Tibial nerve (tissue), 4 donors: Measurements from ENCODE around the gene FIBCD1.

Experiments used
- CTCF ChIP-seq, 5 experiments: fragments of 200-600 bp in 3 of 5; fragments of 450-650 bp in 2 of 5; sonication (generic) in 3 of 5; IDR thresholded peaks; one replicate each; pipeline ENCODE4 v1.5.1; 2016 to 2019; ENCODE audit warnings: antibody characterized with exemption in 5 of 5, mild to moderate bottlenecking in 3 of 5, moderate library complexity in 2 of 5
- EP300 ChIP-seq, 2 donors: sonication (generic); formaldehyde crosslinking; IDR thresholded peaks; one replicate each; pipeline ENCODE4 v1.6.1; 2017; ENCODE audit warnings: antibody characterized with exemption in 2 of 2, mild to moderate bottlenecking in 1 of 2

- TF ChIP-seq CTCF (IDR thresholded peaks at IDR 0.05) (no peak), EP300 (IDR thresholded peaks at IDR 0.05) (no peak)
Measured at GRCh38 chr9:130871395-130872062, 67.5 kb downstream of the FIBCD1 start.
